ENCODE results near the gene MISP. TPM values are rescaled to one million over a fixed set of nuclear protein-coding genes. Genes with fewer than 3 reads are reported as not detected.

MISP gene
- total and polyA plus RNA-seq, 2 of the 8 experiments (the other 6 are each of a cell fraction or from before 2014, with no cell fraction given) = 0.43 to 0.45 TPM

GRCh38 chr19:788686-788982 lies 37.7 kb downstream of the MISP start:
- DNase-seq (ENCODE audit: low read depth in 1 of 2, low spot score in 2 of 2) (no peak), FAIRE-seq (no peak)
- peaks cover 0 to 33% (median 16%) of the 10 kb centered on the region in 4 experiments; a peak in 6 of 7 replicates for H3K4me1 ChIP-seq (replicated peaks in 1 of 4; ENCODE audit: control insufficient read depth in 3 of 4, insufficient read depth in 4 of 4, low read length in 3 of 4)
- H3K23me2 ChIP-seq (ENCODE audit: low read depth, low read length) = no peaks in the 10 kb centered on the region
- H3K9ac ChIP-seq (replicated peaks in 1 of 4; ENCODE audit: extremely low read depth in 1 of 4, low read depth in 3 of 4, low read length in 3 of 4) = no peak overlapping the region
- H3K4me3 ChIP-seq (ENCODE audit: extremely low read depth in 1 of 4, insufficient read depth in 2 of 4, low read depth in 3 of 4, low read length in 4 of 4) = no peak overlapping the region
- H2BK120ac ChIP-seq (replicated peaks; ENCODE audit: low read depth, low read length) = no peak overlapping the region
- 0 out of 2 replicates have a peak overlapping the region, but pooled peaks have one; percentile 32 for H2AK5ac ChIP-seq (ENCODE audit: low read depth, low read length)
- 76% methylated on average over 11 of the region's 11 CpGs; no CpG with 5 or more reads in 1 of the 2 experiments for WGBS, 2 experiments (ENCODE audit: extremely low coverage in 1 of 2, insufficient coverage in 1 of 2, insufficient read length in 1 of 2, insufficient replicate concordance in 2 of 2, low coverage in 1 of 2, low lambda C conversion rate in 2 of 2, missing lambda C conversion rate in 1 of 2)
- H3K79me2 ChIP-seq (ENCODE audit: control insufficient read depth in 1 of 2, insufficient read depth in 2 of 2, low read length in 2 of 2) = peaks cover 0 to 2% of the 10 kb centered on the region in 2 experiments; a peak in 2 of 4 replicates
- no peaks in the 10 kb centered on the region for H4K20me1 ChIP-seq (replicated peaks in 1 of 2; ENCODE audit: control insufficient read depth in 1 of 2, insufficient read depth in 2 of 2, low read length in 2 of 2)
- no peak overlapping the region for H3K27ac ChIP-seq (ENCODE audit: low read depth, low read length)
- H3K9me3 ChIP-seq (ENCODE audit: insufficient read depth in 2 of 2, low read depth in 1 of 2, low read length in 1 of 2) = no peaks in the 10 kb centered on the region
- H3K23ac ChIP-seq (ENCODE audit: insufficient read length) = no peak overlapping the region
- ChIA-PET CTCF (ENCODE audit: partially characterized antibody) (interaction anchor here (0.5 to 5.2 kb wide), 3 partner anchors 10 to 19 kb away, joined by 3 to 23 read pairs (median 10); no protein-coding TSS in a partner anchor), POLR2A (ENCODE audit: partially characterized antibody) (interaction anchor here (1.2 to 5.8 kb wide), 4 partner anchors 12 to 25 kb away, joined by 4 to 85 read pairs (median 10); partner anchors contain the start of gene PTBP1)
- peak overlapping the region; percentile 84; the same call in 1 of the 2 replicates for H2BK12ac ChIP-seq (ENCODE audit: low read depth, low read length)
- no peak overlapping the region for H2BK20ac ChIP-seq (ENCODE audit: low read length)
- H3K18ac ChIP-seq (ENCODE audit: extremely low read depth, low read length) = no peak overlapping the region; the same call in 1 of the 2 replicates
- H4K5ac ChIP-seq (ENCODE audit: insufficient read length, low read depth, low read length) = peak overlapping the region; percentile 45
- H4K91ac ChIP-seq (replicated peaks; ENCODE audit: insufficient read length, low read length) = peak overlapping the region; percentile 94
- no peak overlapping the region for H2AFZ ChIP-seq (ENCODE audit: low read length)
- H3K14ac ChIP-seq (ENCODE audit: insufficient read length) = no peak overlapping the region
- no peaks in the 10 kb centered on the region; the same call in 1 of the 2 replicates for H3K79me1 ChIP-seq (ENCODE audit: low read depth, low read length)
- peak overlapping the region; percentile 84; the same call in 1 of the 2 replicates for H2BK5ac ChIP-seq (ENCODE audit: low read depth, low read length)
- H3K56ac ChIP-seq (replicated peaks; ENCODE audit: insufficient read length, low read depth, low read length) = no peak overlapping the region
- H2BK15ac ChIP-seq (ENCODE audit: low read length) = no peak overlapping the region
- H3K36me3 ChIP-seq (ENCODE audit: control insufficient read depth in 2 of 4, insufficient read depth in 4 of 4, low read length in 3 of 4) = no peaks in the 10 kb centered on the region
- no peaks in the 10 kb centered on the region for H3K27me3 ChIP-seq (replicated peaks in 1 of 4; ENCODE audit: control insufficient read depth in 3 of 4, extremely low read depth in 1 of 4, insufficient read depth in 3 of 4, low read length in 3 of 4)
- H3K4ac ChIP-seq (replicated peaks; ENCODE audit: insufficient read length, low read depth, low read length) = no peak overlapping the region
- 0 out of 4 replicates have a peak overlapping the region, but pooled peaks of 1 of the 2 experiments have one; percentile 56 for H3K4me2 ChIP-seq (ENCODE audit: insufficient read depth in 1 of 2, low read depth in 2 of 2, low read length in 2 of 2)
- H4K8ac ChIP-seq (ENCODE audit: extremely low read depth, insufficient read depth, low read length) = peak overlapping the region; percentile 80; the same call in 1 of the 2 replicates
- TF ChIP-seq MAX (IDR thresholded peaks at IDR 0.05) = no peak
- no peak for TF ChIP-seq SAP30 (IDR thresholded peaks at IDR 0.05; ENCODE audit: insufficient read depth, insufficient replicate concordance, low read length)
- no peak for TF ChIP-seq ASH2L (IDR thresholded peaks at IDR 0.05; ENCODE audit: low read length)
- no peak for TF ChIP-seq EGR1 (IDR thresholded peaks at IDR 0.05; ENCODE audit: borderline replicate concordance, low read depth, low read length)
- no peak for TF ChIP-seq SP2 (IDR thresholded peaks at IDR 0.05; ENCODE audit: low read length)
